Lower lobe of right lung (tissue), 1 donor: ENCODE results near the gene SP9. TPM values are rescaled to one million over a fixed set of nuclear protein-coding genes. Genes with fewer than 3 reads are reported as not detected.

Experiments used
- total RNA-seq: library from RNA; stranded (reverse); fragmentation: NEBNext Ultra II Directional; extraction: Animal tissue kit (Norgen Biotek cat#: 25700); gene quantifications from one replicate; pipeline ENCODE4 v1.2.1, GENCODE V29; 2021
- donor health status: DM: no; HTN: yes; CAD: no; lungs with severe emphysema.

The SP9 gene
- total RNA-seq, 1 donor from 2014 or later = not detected

Other genes starting within 250 kb of the SP9 start
- gene OLA1, start 86.4 kb upstream of the SP9 start, total RNA-seq = 49.8 TPM
- gene SCRN3, start 60.8 kb downstream of the SP9 start, total RNA-seq = 27.4 TPM
- gene GPR155, start 152.1 kb downstream of the SP9 start, total RNA-seq = 6.2 TPM